Measurements from ENCODE around the gene PRDX2. TPM values are rescaled to one million over a fixed set of nuclear protein-coding genes. Genes with fewer than 3 reads are reported as not detected.

PRDX2 gene
- polyA plus RNA-seq (2012; ENCODE audit: insufficient read length, low read depth), result 553 TPM

GRCh38 chr19:12801466-12802266 lies at the start of gene PRDX2, which contains the start of gene THSD8:
TSS of gene PRDX2 (minus strand) at chr19:12801800. CDS start at chr19:12801261, 539 bp downstream.
TSS of gene THSD8 (plus strand) at chr19:12802069. CDS start at chr19:12802072, 3 bp downstream.
- TF ChIP-seq REST (IDR thresholded peaks at IDR 0.05; ENCODE audit: insufficient read depth in 1 of 2, low read depth in 2 of 2, low read length in 2 of 2), result peak; percentile 16 to 67; a peak in 2 of 4 replicates
- peak; percentile 91 for TF ChIP-seq SIN3A (IDR thresholded peaks at IDR 0.05; ENCODE audit: borderline replicate concordance, insufficient read depth, low read length)
- peak; percentile 92 for TF ChIP-seq TAF1 (IDR thresholded peaks at IDR 0.05; ENCODE audit: borderline replicate concordance, insufficient read depth, low read length)
- peak; percentile 99 for TF ChIP-seq POLR2AphosphoS5 (IDR thresholded peaks at IDR 0.05; ENCODE audit: low read depth, low read length)
- peak; percentile 85 for TF ChIP-seq FOXP2 (optimal IDR thresholded peaks at IDR 0.05; ENCODE audit: borderline replicate concordance, extremely low read depth, extremely low read length, insufficient read depth)

- peak; percentile 80 for TF ChIP-seq FOXP2 (optimal IDR thresholded peaks at IDR 0.05; ENCODE audit: borderline replicate concordance, extremely low read depth, extremely low read length, insufficient read depth)
- no peak for TF ChIP-seq SIN3A (IDR thresholded peaks at IDR 0.05; ENCODE audit: borderline replicate concordance, insufficient read depth, low read length)
- peak; percentile 19 to 65; a peak in 1 of 4 replicates for TF ChIP-seq REST (IDR thresholded peaks at IDR 0.05; ENCODE audit: insufficient read depth in 1 of 2, low read depth in 2 of 2, low read length in 2 of 2)
Measured at GRCh38 chr19:12847159-12848139, 45.8 kb upstream of the PRDX2 start.

- TF ChIP-seq POLR2AphosphoS5 (IDR thresholded peaks at IDR 0.05; ENCODE audit: low read depth, low read length) (no peak), FOXP2 (optimal IDR thresholded peaks at IDR 0.05; ENCODE audit: borderline replicate concordance, extremely low read depth, extremely low read length, insufficient read depth) (no peak), TAF1 (IDR thresholded peaks at IDR 0.05; ENCODE audit: borderline replicate concordance, insufficient read depth, low read length) (no peak), REST (IDR thresholded peaks at IDR 0.05; ENCODE audit: insufficient read depth in 1 of 2, low read depth in 2 of 2, low read length in 2 of 2) (no peak), SIN3A (IDR thresholded peaks at IDR 0.05; ENCODE audit: borderline replicate concordance, insufficient read depth, low read length) (no peak)
Measured at GRCh38 chr19:12843999-12844732, 42.6 kb upstream of the PRDX2 start.

GRCh38 chr19:12843328-12843727 lies 41.7 kb upstream of the PRDX2 start:
- TF ChIP-seq REST (IDR thresholded peaks at IDR 0.05; ENCODE audit: insufficient read depth in 1 of 2, low read depth in 2 of 2, low read length in 2 of 2) (no peak), TAF1 (IDR thresholded peaks at IDR 0.05; ENCODE audit: borderline replicate concordance, insufficient read depth, low read length) (no peak), SIN3A (IDR thresholded peaks at IDR 0.05; ENCODE audit: borderline replicate concordance, insufficient read depth, low read length) (no peak), FOXP2 (optimal IDR thresholded peaks at IDR 0.05; ENCODE audit: borderline replicate concordance, extremely low read depth, extremely low read length, insufficient read depth) (no peak), POLR2AphosphoS5 (IDR thresholded peaks at IDR 0.05; ENCODE audit: low read depth, low read length) (no peak)

Measured in PFSK-1 (cell line).